Measurements from ENCODE around the gene KRTAP10-6. TPM values are rescaled to one million over a fixed set of nuclear protein-coding genes. Genes with fewer than 3 reads are reported as not detected.

Gene KRTAP10-6
- total and polyA plus RNA-seq, 2 donors (not counting 1 experiment from before 2014, with no cell fraction given), result not detected

- Histone ChIP-seq H3K4me1 (ENCODE audit: control insufficient read depth in 2 of 2, insufficient read depth in 2 of 2, low read length in 2 of 2) (no peaks in the 10 kb centered on the region), H3K4me3 (ENCODE audit: control extremely low read depth in 1 of 5, extremely low read depth in 1 of 5, insufficient read depth in 1 of 5, low read depth in 2 of 5, low read length in 4 of 5) (no peak overlapping the region), H3K4me2 (replicated peaks; ENCODE audit: low read depth, low read length, poor library complexity, severe bottlenecking) (no peak overlapping the region), H4K20me1 (ENCODE audit: control insufficient read depth, insufficient read depth, low read length, poor library complexity, severe bottlenecking) (no peaks in the 10 kb centered on the region), H3K9ac (ENCODE audit: low read length) (no peak overlapping the region), H3K27me3 (replicated peaks in 1 of 4; ENCODE audit: control extremely low read depth in 1 of 4, control insufficient read depth in 3 of 4, insufficient read depth in 4 of 4, low read length in 3 of 4) (peaks cover 0 to 6% (median 0%) of the 10 kb centered on the region in 4 experiments), H3K36me3 (replicated peaks in 1 of 2; ENCODE audit: control extremely low read depth in 1 of 2, control insufficient read depth in 1 of 2, extremely low read depth in 1 of 2, insufficient read depth in 2 of 2, low read length in 1 of 2) (no peaks in the 10 kb centered on the region), H3K27ac (ENCODE audit: low read length in 2 of 2) (no peak overlapping the region), H2AFZ (ENCODE audit: insufficient read depth, low read depth, low read length, poor library complexity, severe bottlenecking) (no peak overlapping the region), H3K79me2 (ENCODE audit: control insufficient read depth, insufficient read depth, low read length) (no peaks in the 10 kb centered on the region), H3K9me3 (ENCODE audit: control extremely low read depth in 1 of 3, control insufficient read depth in 2 of 3, insufficient read depth in 1 of 3, low read length in 2 of 3) (peaks cover 0 to 10% (median 3%) of the 10 kb centered on the region in 3 donors)
- CTCF ChIA-PET, result no interaction called here
- Mint-ChIP-seq H3K4me3 (no peak overlapping the region), H3K27ac (no peak overlapping the region), H3K27me3 (peaks cover 21% of the 10 kb centered on the region), H3K4me1 (no peaks in the 10 kb centered on the region), H3K9me3 (ENCODE audit: insufficient read depth) (peaks cover 4% of the 10 kb centered on the region)
- DNase-seq, result no peak
- WGBS (ENCODE audit: insufficient coverage), result 80% methylated on average over 10 of the region's 11 CpGs
- no peak for TF ChIP-seq EZH2 (IDR thresholded peaks at IDR 0.05; ENCODE audit: borderline replicate concordance, insufficient read depth, low read depth, low read length, poor library complexity, severe bottlenecking)
- no peak for TF ChIP-seq CTCF (IDR thresholded peaks at IDR 0.05)
- POLR2A ChIA-PET, result no interaction called here
- intact Hi-C loops (cut with micrococcal nuclease), result no loop called here
- no peak for ATAC-seq (ENCODE audit: low read depth)
Measured at GRCh38 chr21:44598061-44598460, 5.8 kb upstream of the KRTAP10-6 start.

GRCh38 chr21:44596068-44596725 lies 3.9 kb upstream of the KRTAP10-6 start:
- no peak overlapping the region for H3K27ac ChIP-seq (ENCODE audit: low read length in 2 of 2)
- intact Hi-C loops (cut with micrococcal nuclease), result no loop called here
- no peaks in the 10 kb centered on the region for H3K79me2 ChIP-seq (ENCODE audit: control insufficient read depth, insufficient read depth, low read length)

More at GRCh38 chr21:44596068-44596725, 3.9 kb upstream of the KRTAP10-6 start:
- ChIA-PET POLR2A (no interaction called here), CTCF (no interaction called here)
- TF ChIP-seq CTCF (IDR thresholded peaks at IDR 0.05) (no peak), EZH2 (IDR thresholded peaks at IDR 0.05; ENCODE audit: borderline replicate concordance, insufficient read depth, low read depth, low read length, poor library complexity, severe bottlenecking) (no peak)
- Histone ChIP-seq H3K27me3 (replicated peaks in 1 of 4; ENCODE audit: control extremely low read depth in 1 of 4, control insufficient read depth in 3 of 4, insufficient read depth in 4 of 4, low read length in 3 of 4) (peaks cover 0 to 3% (median 0%) of the 10 kb centered on the region in 4 experiments), H3K4me3 (ENCODE audit: control extremely low read depth in 1 of 5, extremely low read depth in 1 of 5, insufficient read depth in 1 of 5, low read depth in 2 of 5, low read length in 4 of 5) (no peak overlapping the region), H3K4me2 (replicated peaks; ENCODE audit: low read depth, low read length, poor library complexity, severe bottlenecking) (no peak overlapping the region), H3K36me3 (replicated peaks in 1 of 2; ENCODE audit: control extremely low read depth in 1 of 2, control insufficient read depth in 1 of 2, extremely low read depth in 1 of 2, insufficient read depth in 2 of 2, low read length in 1 of 2) (no peaks in the 10 kb centered on the region), H2AFZ (ENCODE audit: insufficient read depth, low read depth, low read length, poor library complexity, severe bottlenecking) (no peak overlapping the region), H3K9me3 (ENCODE audit: control extremely low read depth in 1 of 3, control insufficient read depth in 2 of 3, insufficient read depth in 1 of 3, low read length in 2 of 3) (peaks cover 0 to 6% (median 3%) of the 10 kb centered on the region in 3 donors), H4K20me1 (ENCODE audit: control insufficient read depth, insufficient read depth, low read length, poor library complexity, severe bottlenecking) (no peaks in the 10 kb centered on the region), H3K9ac (ENCODE audit: low read length) (no peak overlapping the region), H3K4me1 (ENCODE audit: control insufficient read depth in 2 of 2, insufficient read depth in 2 of 2, low read length in 2 of 2) (no peaks in the 10 kb centered on the region)
- Mint-ChIP-seq H3K9me3 (ENCODE audit: insufficient read depth) (peaks cover 4% of the 10 kb centered on the region), H3K27me3 (peaks cover 25% of the 10 kb centered on the region), H3K4me3 (no peak overlapping the region), H3K27ac (no peak overlapping the region), H3K4me1 (no peaks in the 10 kb centered on the region)
- no peak for DNase-seq
- 93% methylated on average over 5 of the region's 9 CpGs for WGBS (ENCODE audit: insufficient coverage)
- ATAC-seq (ENCODE audit: low read depth), result no peak

Data from B cell (primary cell).